Small intestine (tissue), 7 donors: ENCODE measurements around the gene RXFP4. TPM values are rescaled to one million over a fixed set of nuclear protein-coding genes. Genes with fewer than 3 reads are reported as not detected.
"Not testable (repeated sequence)": the region's sequence is repeated elsewhere in the genome, so short reads cannot be mapped to it uniquely, and the experiment has no call there.

Experiments used
- DNase-seq, 2 donors: peaks; one replicate each; pipeline versions ENCODE4 v3.0.0 to v3.0.0-alpha.2; 2013
- FAIRE-seq: peaks from 2 replicates; lab custom pipeline; 2012; peaks lifted over from hg19 to GRCh38; lab: Jason Lieb, UNC
- H3K27ac ChIP-seq, 3 donors: one replicate each; pipeline ENCODE4 v1.5.1; 2013; ENCODE audit warnings: low read length in 2 of 3, mild to moderate bottlenecking in 2 of 3, control low read depth in 1 of 3, inconsistent platforms in 1 of 3, low read depth in 1 of 3, moderate library complexity in 1 of 3
- H3K27me3 ChIP-seq, 3 donors: one replicate each; pipeline ENCODE4 v1.6.1; 2013; ENCODE audit warnings: low read length in 3 of 3, inconsistent platforms in 1 of 3; ENCODE audit not compliant: control insufficient read depth in 3 of 3, insufficient read depth in 3 of 3
- H3K36me3 ChIP-seq, 3 donors: one replicate each; pipeline ENCODE4 v1.6.1; 2013; ENCODE audit warnings: low read length in 3 of 3, inconsistent platforms in 1 of 3, low read depth in 1 of 3, mild to moderate bottlenecking in 1 of 3, moderate library complexity in 1 of 3; ENCODE audit not compliant: control insufficient read depth in 3 of 3, insufficient read depth in 2 of 3
- H3K4me1 ChIP-seq, 3 donors: one replicate each; pipeline ENCODE4 v1.6.1; 2013; ENCODE audit warnings: low read length in 2 of 3, inconsistent platforms in 1 of 3, low read depth in 1 of 3, mild to moderate bottlenecking in 1 of 3, moderate library complexity in 1 of 3; ENCODE audit not compliant: control insufficient read depth in 3 of 3, insufficient read depth in 2 of 3
- H3K4me3 ChIP-seq, 3 donors: one replicate each; pipeline ENCODE4 v1.5.1; 2013; ENCODE audit warnings: low read length in 3 of 3, control low read depth in 1 of 3, inconsistent platforms in 1 of 3, low read depth in 1 of 3, mild to moderate bottlenecking in 1 of 3, moderate library complexity in 1 of 3
- H3K9me3 ChIP-seq, 2 donors: one replicate each; pipeline ENCODE4 v1.6.1; 2013; ENCODE audit warnings: low read depth in 1 of 2, low read length in 1 of 2; ENCODE audit not compliant: control insufficient read depth in 2 of 2, insufficient read depth in 1 of 2
- WGBS, 3 donors: extraction: QIAGEN DNeasy Blood & Tissue Kit; methylation state at CpG; one replicate each; pipeline ENCODE4 v1.1.7; 2013; 5-methylcytosine and 5-hydroxymethylcytosine counted together
- polyA plus RNA-seq, 4 donors: library from polyadenylated mRNA; stranded (reverse) in 3 of 4; unstranded in 1 of 4; fragments of 200-250 nt in 3 of 4; fragments of 120-200 nt in 1 of 4; gene quantifications; one replicate each; pipeline versions ENCODE4 v1.2.1 to v1.2.3, GENCODE V29; 2013
- donor health status: healthy with polysubstance abuse.
- donor health status: control.
- donor health status: control.
- donor health status: Bipolar disorder and iron deficiency.
- donor health status: healthy.

Gene RXFP4
- polyA plus RNA-seq, 4 donors, result 0.82 to 1.5 (median 1.3) TPM; not detected in 1

DNA sequence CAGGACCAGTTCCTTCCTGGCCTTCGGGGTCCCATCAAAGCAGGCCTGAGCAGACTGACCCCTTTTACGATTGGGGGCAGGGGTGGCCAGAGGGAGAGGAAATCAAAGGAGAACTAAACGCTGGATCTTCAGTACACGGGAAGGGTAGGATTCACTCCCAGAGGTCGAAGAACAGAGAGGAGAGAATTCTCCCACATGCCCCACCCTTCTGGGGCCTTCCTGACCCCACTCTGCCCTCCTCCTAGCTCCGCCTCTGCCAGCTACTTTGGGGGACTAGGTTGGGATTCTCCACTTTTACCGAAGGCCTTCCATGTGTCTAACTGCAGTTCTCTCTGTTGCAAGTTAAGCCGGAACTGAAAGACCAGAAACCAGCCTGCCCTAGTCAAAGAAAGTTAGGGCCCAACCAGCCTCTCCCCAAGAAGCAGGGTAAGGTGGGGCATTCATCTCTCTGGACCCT, 37.6 kb downstream of the RXFP4 start:
- Histone ChIP-seq H3K36me3 (peaks cover 0 to 20% (median 0%) of the 10 kb centered on the region in 3 donors), H3K4me1 (peaks cover 7 to 72% (median 34%) of the 10 kb centered on the region in 3 donors), H3K27ac (peak overlapping the region; percentile 77 to 93 (median 89)), H3K9me3 (no peaks in the 10 kb centered on the region), H3K27me3 (no peaks in the 10 kb centered on the region), H3K4me3 (peak overlapping the region; percentile 87 to 94 (median 88))
- DNase-seq (peak; percentile 55 to 64), FAIRE-seq (no peak)
- 1 to 7% (median 5%) methylated on average over 8 of the region's 8 CpGs for WGBS, 3 donors

DNA sequence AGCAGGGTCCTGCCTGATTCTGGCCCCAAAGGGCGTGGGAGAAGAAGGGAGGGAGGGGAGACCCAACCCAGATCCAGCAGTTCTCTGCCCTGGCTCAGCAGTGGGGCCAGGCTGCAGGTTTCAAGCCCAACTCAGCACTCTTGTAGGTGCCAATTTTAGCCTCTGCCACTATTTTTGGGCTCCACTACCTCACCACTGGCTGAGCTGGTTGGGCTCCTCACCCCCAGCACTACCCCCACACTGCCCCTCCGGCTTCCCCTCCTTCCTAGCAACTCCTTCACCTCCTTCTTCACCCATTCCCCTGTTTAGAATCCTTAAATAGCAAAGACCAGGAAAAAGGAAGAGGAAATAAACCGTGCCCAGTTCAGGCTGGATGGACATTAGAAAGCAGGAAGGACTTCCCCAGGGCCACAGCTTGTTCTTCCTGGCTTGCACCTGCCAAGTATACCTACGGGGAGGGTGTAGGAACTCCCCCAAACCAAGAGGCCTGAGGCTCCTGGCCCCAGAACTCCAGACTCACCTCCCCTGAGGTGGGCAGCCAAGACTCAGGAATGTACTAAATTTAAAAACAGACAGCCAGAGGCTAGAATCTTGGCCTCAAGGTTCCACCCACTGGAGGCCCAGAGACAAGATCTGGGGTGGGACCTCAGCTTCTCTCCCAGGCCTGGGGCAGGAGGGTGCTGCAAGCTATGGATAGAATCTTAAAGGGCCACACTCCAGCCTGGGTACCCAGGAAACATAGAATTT, 38.3 kb downstream of the RXFP4 start:
- H3K9me3 ChIP-seq, result no peaks in the 10 kb centered on the region
- FAIRE-seq (no peak), DNase-seq (no peak)
- peaks cover 0 to 14% (median 0%) of the 10 kb centered on the region in 3 donors for H3K36me3 ChIP-seq
- peaks cover 7 to 70% (median 34%) of the 10 kb centered on the region in 3 donors for H3K4me1 ChIP-seq
- H3K27me3 ChIP-seq, result no peaks in the 10 kb centered on the region
- peak overlapping the region; percentile 77 to 93 (median 89) for H3K27ac ChIP-seq
- H3K4me3 ChIP-seq, result peak overlapping the region; percentile 2 to 88 (median 87)
- 13 to 25% (median 17%) methylated on average over 4 of the region's 4 CpGs for WGBS, 3 donors

DNA sequence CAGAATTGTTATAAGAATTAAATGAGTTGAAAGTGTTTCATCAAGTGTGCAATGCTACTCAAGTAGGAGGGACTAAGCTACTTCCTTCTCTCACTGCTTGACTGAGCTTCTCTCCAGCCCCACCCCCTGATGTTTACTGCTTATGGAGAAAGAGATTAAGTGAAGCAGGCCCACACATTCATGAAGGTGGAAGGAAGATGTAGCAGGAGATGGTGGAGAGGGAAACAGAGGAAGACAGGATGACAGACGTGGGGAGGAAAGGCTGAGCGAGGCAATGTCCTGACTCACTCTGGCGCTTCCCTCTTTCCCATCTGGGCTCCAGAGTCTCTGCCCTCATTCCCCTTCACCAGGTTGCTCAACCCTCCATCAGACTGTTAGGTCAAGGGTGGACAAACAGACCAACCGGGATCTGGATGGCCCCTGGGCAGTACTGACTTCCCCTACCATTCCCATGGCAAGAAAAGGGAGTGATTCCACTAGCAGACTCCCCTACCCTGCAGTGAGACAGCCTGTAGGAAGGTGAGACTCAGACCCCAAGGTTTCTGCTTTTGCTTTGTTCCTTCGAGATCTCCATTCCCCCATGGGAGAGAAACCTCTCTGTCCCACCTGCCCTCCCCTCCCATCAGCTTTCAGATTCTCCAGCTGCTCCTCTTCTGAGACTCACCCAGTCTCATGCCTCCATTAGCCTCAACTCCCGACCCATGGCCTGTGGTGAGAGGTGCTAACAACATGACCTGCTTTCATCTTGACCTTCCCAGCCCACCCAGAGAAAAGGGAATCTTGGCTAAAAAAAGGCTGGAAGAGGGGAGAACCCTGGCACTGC, 40.0 kb downstream of the RXFP4 start:
- peaks cover 7 to 53% (median 23%) of the 10 kb centered on the region in 3 donors for H3K4me1 ChIP-seq
- FAIRE-seq, result no peak
- no peaks in the 10 kb centered on the region for H3K9me3 ChIP-seq
- H3K27me3 ChIP-seq, result no peaks in the 10 kb centered on the region
- H3K36me3 ChIP-seq, result peaks cover 0 to 5% (median 0%) of the 10 kb centered on the region in 3 donors
- peak overlapping the region in 1 of 3 donors; percentile 89 for H3K27ac ChIP-seq
- 49 to 69% (median 66%) methylated on average over 6 of the region's 6 CpGs for WGBS, 3 donors
- H3K4me3 ChIP-seq, result no peak overlapping the region
- peak in 1 of 2 donors; percentile 43 for DNase-seq

DNA sequence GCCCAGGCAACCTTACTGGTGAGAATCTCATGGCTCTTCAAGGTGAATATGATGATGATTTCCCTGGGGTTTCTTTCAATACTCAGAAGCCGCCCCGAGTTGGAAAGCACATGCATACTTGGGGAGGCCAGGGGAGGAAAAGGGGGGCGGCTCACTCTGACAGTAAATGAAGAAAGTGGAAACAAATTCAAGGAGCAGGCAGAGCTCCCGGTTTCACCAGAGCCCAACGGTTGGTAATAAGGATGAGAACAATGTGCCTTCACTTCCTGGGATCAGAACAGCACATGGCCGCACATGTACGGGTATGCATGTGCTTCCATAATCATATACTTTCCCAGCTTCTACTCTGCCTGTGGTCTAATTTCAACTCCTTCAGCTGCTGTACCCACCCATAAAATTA, 40.7 kb downstream of the RXFP4 start:
- DNase-seq (no peak), FAIRE-seq (no peak)
- WGBS, 3 donors, result 64 to 87% (median 76%) methylated on average over 7 of the region's 7 CpGs
- H3K4me1 ChIP-seq, result peaks cover 7 to 47% (median 23%) of the 10 kb centered on the region in 3 donors
- peak overlapping the region in 1 of 3 donors; percentile 89 for H3K27ac ChIP-seq
- no peaks in the 10 kb centered on the region for H3K9me3 ChIP-seq
- H3K27me3 ChIP-seq, result no peaks in the 10 kb centered on the region
- peaks cover 0 to 5% (median 0%) of the 10 kb centered on the region in 3 donors for H3K36me3 ChIP-seq
- H3K4me3 ChIP-seq, result no peak overlapping the region

- FAIRE-seq (no peak), DNase-seq (no peak)
- peak overlapping the region in 2 of 3 donors; percentile 57 to 85 for H3K27ac ChIP-seq
- H3K4me1 ChIP-seq, result peaks cover 7 to 44% (median 23%) of the 10 kb centered on the region in 3 donors
- 46 to 55% (median 50%) methylated on average over 4 of the region's 4 CpGs for WGBS, 3 donors
- peaks cover 0 to 5% (median 0%) of the 10 kb centered on the region in 3 donors for H3K36me3 ChIP-seq
- no peaks in the 10 kb centered on the region for H3K27me3 ChIP-seq
- H3K9me3 ChIP-seq, result no peaks in the 10 kb centered on the region
- H3K4me3 ChIP-seq, result no peak overlapping the region
These were observed 42.0 kb downstream of the RXFP4 start for GRCh38 chr1:155983191-155984024.

DNA sequence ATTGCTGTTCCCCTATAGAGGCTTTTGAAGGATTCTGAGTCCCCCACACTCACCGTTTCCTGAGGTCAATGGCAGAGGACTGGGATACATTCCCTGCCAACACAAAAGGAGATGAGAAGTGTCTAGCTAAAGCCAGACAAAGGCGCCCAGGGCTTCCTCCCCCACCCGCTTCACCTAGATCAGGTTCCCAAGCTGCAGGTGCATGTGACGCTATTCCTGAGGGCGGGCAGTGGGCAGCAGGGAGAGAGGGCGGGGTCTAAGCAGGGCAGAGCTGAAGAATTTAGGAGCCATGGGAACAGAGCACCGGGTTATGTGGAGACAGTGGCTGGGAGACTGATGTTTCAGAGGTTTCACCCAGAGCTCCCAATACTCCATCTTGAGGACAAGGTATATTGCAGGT, 42.9 kb downstream of the RXFP4 start:
- Histone ChIP-seq H3K27me3 (no peaks in the 10 kb centered on the region), H3K36me3 (peaks cover 0 to 5% (median 0%) of the 10 kb centered on the region in 3 donors), H3K4me1 (peaks cover 7 to 42% (median 23%) of the 10 kb centered on the region in 3 donors), H3K27ac (peak overlapping the region in 1 of 3 donors; percentile 85), H3K4me3 (no peak overlapping the region), H3K9me3 (no peaks in the 10 kb centered on the region)
- DNase-seq (no peak), FAIRE-seq (no peak)
- 64 to 79% (median 73%) methylated on average over 7 of the region's 7 CpGs for WGBS, 3 donors

DNA sequence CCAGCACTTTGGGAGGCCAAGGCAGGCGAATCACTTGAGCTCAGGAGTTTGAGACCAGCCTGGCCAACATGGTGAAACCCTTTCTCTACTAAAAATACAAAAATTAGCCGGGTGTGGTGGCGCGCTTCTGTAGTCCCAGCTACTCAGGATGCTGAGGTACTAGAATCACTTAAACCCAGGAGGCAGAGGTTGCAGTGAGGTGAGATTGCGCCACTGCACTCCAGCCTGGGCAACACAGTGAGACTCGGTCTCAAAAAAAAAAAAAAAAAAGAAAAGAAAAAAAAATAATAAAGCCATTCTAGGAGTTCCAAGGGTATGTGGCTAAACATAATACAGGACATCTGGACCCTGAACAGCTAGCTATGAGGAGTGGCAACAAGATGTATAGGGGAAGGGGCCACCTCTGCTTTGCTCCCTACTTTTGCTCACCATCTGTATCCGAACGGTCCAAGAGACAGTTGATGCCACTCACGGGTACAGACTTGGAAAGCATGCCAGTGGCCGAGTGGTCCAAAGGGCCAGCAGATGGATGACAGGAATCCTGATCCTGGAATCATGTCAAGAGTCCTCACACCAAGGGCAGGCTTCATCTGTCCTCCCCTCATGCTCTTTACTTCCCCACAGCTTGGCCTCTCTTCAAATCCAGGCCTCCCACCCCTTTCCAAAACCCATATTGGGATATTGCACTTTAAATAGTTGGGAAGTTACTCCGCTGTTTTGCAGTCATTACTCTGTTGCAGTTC, 43.6 kb downstream of the RXFP4 start:
- H3K27ac ChIP-seq, FAIRE-seq: not testable (repeated sequence)

More for the DNA sequence above, 43.6 kb downstream of the RXFP4 start:
- not testable (repeated sequence) for DNase-seq, H3K27me3 ChIP-seq, H3K36me3 ChIP-seq, H3K4me3 ChIP-seq, H3K9me3 ChIP-seq
- peaks cover 2 to 37% (median 16%) of the 10 kb centered on the region in 3 donors for H3K4me1 ChIP-seq
- WGBS, 3 donors, result 81 to 95% (median 92%) methylated on average over 11 of the region's 11 CpGs
